Measurements from ENCODE around the gene FKBP3.
"Not testable (repeated sequence)": the region's sequence is repeated elsewhere in the genome, so short reads cannot be mapped to it uniquely, and the experiment has no call there.

Gene FKBP3

GRCh38 chr14:45134051-45134958 is at the start of gene FKBP3:
TSS of gene FKBP3 (minus strand) at chr14:45134481. CDS start at chr14:45134456, 25 bp downstream.
- DNase-seq (ENCODE audit: insufficient read length, low spot score) (peak; percentile 96), FAIRE-seq (peak; percentile 64)

DNA sequence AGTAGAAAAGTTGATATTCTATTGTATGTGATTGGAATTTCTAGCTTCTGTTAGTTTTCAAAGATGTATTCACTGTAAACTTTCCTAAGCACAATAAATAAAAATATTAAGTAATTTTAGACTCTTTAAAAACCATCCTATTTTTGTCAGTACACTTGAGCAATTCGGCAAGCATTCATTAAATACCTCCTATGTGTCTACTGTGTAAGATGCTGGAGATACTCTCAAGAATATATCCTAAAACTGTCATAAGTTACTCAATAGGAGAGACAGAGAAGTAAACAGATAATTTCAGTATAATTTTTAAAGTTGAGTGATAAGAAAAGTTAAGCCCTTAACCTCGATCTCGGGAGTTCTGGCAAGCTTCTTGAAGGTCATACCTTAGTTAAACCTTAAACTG is 47.5 kb upstream of the FKBP3 start:
- no peak for DNase-seq (ENCODE audit: insufficient read length, low spot score)
- FAIRE-seq, result no peak

DNA sequence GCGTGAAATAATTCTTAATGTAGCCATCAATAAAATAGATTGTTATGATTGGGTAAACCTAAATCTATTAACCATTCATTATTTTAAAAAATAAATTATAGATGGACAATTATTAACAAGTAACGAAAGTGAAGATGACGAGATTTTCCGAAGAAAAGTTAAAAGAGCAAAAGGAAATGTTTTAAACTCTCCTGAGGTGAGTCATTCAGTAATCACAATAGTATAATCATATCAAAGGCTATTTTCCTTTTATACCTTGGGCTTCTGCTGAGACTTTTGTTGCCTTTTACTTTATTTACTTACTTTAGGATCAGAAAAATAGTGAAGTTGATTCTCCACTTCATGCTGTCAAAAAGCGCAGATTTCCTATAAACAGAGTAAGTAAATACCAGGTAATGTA is 47.0 kb upstream of the FKBP3 start:
- no peak for FAIRE-seq
- no peak for DNase-seq (ENCODE audit: insufficient read length, low spot score)

GRCh38 chr14:45177076-45177475 is 42.8 kb upstream of the FKBP3 start:
- DNase-seq (ENCODE audit: insufficient read length, low spot score) (peak; percentile 42), FAIRE-seq (no peak)

DNA sequence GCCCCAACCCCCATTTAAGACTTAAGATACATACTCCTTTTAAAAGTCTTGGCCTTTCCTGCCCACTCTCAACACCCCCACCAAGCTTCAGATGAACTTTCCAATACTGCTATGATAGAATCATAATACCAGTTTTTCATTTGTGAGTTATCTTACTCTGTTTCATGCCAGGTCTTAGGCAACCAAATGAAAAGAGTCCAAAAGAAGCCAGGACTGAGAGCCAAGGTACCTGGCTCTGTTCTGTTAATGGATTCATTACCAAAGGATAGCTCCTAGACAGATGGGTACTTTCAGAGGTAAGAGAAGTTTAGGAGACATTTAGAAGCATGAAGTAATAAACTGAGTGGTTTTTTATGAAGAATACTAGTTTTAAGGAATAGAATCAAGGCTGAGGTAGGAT is 35.6 kb upstream of the FKBP3 start:
- FAIRE-seq, result no peak
- DNase-seq (ENCODE audit: insufficient read length, low spot score), result no peak

DNA sequence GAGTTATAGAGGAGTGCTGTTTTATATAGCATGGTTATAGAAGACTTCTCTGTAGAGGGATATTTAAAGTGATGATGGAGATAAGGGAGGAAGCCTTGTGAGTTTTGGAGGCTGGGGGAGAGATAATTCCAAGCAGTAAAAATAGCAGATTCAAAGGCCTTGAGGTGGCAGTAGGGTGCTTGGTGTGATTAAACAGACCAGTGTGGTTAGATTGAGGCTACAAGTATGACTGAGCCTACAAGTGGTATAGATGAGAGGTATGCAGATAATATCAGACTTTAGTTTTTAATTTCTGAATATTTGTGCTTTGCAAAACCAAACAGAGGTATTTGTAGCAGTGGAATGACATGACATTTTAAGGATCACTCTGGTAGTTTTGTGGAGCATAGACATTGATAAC is 21.8 kb upstream of the FKBP3 start:
- FAIRE-seq (no peak), DNase-seq (ENCODE audit: insufficient read length, low spot score) (no peak)

DNA sequence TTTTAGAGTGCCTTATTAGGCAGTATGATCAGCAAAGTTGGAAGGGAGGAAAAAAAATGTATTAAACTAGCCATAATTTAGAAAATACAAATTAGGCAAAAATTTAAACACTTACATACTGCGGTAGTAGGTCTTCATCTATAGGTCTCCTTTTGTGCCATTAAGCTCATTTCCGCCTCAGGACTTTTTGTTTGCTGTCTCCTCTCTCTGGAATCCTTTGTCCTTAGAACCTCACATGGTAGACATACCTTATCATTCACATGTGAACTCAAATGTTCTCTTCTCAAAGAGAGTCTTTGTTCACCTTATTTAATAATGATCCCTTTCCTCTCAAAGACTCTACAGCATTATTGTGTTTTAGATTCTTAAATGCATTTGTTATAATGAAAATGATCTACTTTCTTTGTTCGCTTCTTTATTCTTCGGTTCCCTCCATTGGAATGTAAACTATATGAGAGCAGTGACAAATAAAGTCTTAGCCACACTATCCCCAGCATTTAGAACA is 16.2 kb upstream of the FKBP3 start:
- FAIRE-seq (no peak), DNase-seq (ENCODE audit: insufficient read length, low spot score) (no peak)

GRCh38 chr14:45149602-45150001 is 15.3 kb upstream of the FKBP3 start:
- FAIRE-seq (no peak), DNase-seq (ENCODE audit: insufficient read length, low spot score) (no peak)

DNA sequence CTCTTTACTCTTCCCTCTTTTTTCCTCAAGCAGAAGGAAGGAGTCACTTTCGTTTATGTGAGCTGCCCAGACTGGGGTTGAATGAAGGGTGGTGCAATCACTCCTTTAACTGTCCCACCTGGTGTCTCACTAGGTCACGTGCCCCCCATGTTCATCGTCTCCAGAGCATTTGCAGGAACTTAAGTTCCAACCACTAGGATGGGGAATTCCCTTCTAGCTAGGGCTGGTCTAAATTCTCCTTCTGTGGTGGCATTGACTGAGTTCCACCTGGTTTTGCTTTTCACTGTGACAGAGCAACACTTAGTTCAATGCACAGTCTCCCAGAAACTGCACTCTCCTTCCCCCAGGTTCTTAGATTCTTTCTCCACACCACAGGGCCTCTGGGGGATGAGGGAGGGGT is 10.9 kb upstream of the FKBP3 start:
- DNase-seq (ENCODE audit: insufficient read length, low spot score), result no peak
- no peak for FAIRE-seq

DNA sequence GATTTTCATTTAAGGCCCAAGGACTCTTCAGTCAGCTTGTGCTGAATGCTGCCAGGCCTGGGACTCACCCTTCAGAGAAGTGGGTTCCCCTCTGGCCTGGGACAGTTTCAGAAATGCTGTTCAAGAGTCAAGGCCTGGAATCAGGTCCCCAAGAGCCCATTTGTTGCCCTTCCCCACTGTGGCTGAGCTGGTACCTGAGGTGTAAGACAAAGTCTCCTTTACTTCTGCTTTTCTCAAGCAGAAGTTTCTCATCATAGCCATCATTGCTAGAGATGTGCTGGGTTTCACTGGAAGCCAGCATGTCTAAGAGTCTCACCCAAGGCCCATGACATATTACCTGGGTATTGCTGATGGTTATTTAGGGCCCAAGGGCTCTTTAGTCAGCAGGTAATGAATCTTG is 10.4 kb upstream of the FKBP3 start:
- no peak for DNase-seq (ENCODE audit: insufficient read length, low spot score)
- no peak for FAIRE-seq

DNA sequence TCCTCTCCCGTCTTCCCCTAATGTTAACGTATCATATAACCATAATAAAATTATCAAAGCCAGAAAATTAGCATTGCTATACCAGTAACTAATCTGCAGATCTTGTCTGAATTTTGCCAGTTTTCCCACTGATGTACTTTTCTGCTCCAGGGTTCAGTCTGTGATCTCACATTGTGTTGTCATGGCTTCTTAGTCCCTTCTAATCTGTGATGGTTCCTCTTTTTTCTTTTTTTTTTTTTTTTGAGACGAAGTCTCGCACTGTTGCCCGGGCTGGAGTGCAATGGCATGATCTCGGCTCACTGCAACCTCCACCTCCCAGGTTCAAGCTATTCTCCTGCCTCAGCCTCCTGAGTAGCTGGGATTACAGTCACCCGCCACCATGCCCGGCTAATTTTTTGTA is 7.8 kb upstream of the FKBP3 start:
- not testable (repeated sequence) for DNase-seq (ENCODE audit: insufficient read length, low spot score); FAIRE-seq

DNA sequence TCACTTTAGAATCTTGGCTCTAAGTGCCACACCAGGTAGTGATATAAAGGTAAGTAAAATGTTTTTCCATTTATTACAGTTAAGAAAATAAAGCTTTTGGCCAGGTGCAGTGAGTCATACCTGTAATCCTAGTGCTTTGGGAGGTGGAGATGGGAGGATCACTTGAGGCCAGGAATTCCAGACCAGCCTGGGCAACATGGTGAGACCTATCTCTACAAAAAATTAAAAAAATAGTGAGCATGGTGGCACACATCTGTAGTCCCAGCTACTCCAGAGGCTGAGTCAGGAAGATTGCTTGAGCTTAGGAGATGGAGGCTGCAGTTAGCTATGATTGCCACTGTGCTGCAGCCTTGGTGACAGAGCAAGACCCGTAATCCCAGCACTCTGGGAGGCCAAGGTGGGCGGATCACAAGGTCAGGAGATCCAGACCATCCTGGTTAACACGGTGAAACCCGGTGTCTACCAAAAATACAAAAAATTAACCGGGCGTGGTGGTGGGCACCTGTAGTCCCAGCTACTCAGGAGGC is 6.4 kb upstream of the FKBP3 start:
- FAIRE-seq, result no peak
- no peak for DNase-seq (ENCODE audit: insufficient read length, low spot score)

- FAIRE-seq, result no peak
Observed at GRCh38 chr14:45136399-45136798, 2.1 kb upstream of the FKBP3 start.

GRCh38 chr14:45135659-45136395 is 1.5 kb upstream of the FKBP3 start, which contains the start of gene FANCM:
TSS of gene FANCM (plus strand) at chr14:45135930. CDS start at chr14:45136032, 102 bp downstream.
- FAIRE-seq (no peak), DNase-seq (ENCODE audit: insufficient read length, low spot score) (peak; percentile 87)

More at GRCh38 chr14:45136399-45136798, 2.1 kb upstream of the FKBP3 start:
- no peak for DNase-seq (ENCODE audit: insufficient read length, low spot score)

GRCh38 chr14:45135156-45135555 is 875 bp upstream of the FKBP3 start:
- no peak for DNase-seq (ENCODE audit: insufficient read length, low spot score)
- FAIRE-seq, result no peak

DNA sequence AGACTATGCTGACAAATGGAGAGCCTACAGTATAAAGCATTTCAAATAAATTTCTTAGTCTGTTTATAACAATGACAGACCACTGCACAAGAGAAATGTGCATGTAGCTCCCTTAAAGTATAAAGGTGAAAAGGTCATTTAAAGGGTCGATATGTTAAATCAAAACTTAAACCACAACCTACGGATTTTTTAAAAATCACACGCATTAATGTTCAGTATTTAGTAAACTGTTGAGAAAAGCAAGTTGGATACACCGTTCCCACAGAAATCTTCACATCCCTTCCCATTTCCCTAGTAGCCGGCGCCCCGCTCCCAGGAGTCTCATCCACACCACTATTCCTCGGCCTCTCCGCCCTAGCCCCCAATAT is 614 bp downstream of the FKBP3 start:
- no peak for DNase-seq (ENCODE audit: insufficient read length, low spot score)
- FAIRE-seq, result no peak

GRCh38 chr14:45128963-45129629 is 5.2 kb downstream of the FKBP3 start:
- no peak for DNase-seq (ENCODE audit: insufficient read length, low spot score)
- FAIRE-seq, result no peak

DNA sequence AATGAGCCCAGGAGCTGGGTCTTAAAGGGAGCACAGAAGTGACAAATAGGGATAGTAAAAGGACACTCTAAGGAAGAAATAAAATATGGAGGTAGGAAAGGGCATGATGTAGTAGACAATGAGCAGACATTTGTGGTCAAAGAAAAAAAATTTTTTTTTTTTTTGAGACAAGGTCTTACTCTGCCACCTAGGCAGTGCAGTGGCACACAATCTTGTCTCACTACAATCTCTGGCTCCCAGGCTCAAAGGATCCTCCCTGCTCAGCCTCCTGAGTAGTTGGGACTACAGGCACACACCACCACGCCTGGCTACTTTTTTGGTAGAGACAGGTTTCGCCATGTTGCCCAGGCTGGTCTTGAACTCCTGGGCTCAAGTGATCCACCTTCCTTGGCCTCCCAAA is 8.5 kb downstream of the FKBP3 start:
- FAIRE-seq, result no peak
- no peak for DNase-seq (ENCODE audit: insufficient read length, low spot score)

DNA sequence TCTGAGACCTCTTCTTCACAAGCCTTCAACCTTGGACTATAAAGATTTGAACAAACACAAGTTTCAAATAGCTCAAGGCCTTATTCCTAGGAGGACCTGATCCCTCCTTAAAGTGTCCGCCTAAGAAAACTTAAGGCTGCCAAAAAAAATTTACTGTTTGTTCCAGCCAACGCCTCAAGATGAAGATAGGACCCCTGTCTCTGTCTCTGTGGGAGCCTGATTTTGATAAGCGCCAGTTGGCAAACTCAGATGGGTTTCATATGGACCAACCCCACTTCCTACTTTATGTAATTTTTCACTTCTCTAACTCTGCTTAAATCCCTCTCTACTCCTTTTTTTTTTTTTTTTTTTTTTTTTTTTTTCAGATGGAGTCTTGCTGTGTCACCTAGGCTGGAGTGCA is 11.0 kb downstream of the FKBP3 start:
- no peak for FAIRE-seq
- DNase-seq (ENCODE audit: insufficient read length, low spot score), result no peak

DNA sequence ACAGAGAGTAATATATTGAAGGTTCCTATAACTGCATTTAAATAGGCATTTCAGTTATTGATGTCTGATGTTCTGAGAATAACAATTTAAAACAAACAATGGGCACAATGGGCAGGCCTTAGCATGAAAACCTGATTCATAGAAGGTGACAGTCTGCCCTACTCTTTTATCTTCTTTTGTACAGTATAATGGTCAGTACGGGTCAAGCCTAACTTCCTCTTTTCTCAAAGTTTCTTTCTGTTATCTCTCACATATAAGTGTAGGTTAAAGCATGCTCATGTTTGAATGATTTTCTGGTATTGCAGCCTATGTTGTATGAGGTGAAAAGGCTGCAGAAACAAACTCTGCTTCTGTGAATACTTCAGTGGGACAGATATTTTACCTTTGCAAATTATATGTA is 14.2 kb downstream of the FKBP3 start:
- DNase-seq (ENCODE audit: insufficient read length, low spot score) (no peak), FAIRE-seq (no peak)

GRCh38 chr14:45118594-45118993 is 15.7 kb downstream of the FKBP3 start:
- no peak for DNase-seq (ENCODE audit: insufficient read length, low spot score)
- FAIRE-seq, result no peak

Data from HTR-8/SVneo (cell line).